D721Med (cell line): ENCODE data around the gene TMEM88.

Experiments
- DNase-seq: peaks from one replicate; pipeline ENCODE4 v3.0.0; 2011; ENCODE audit warnings: low spot score; ENCODE audit not compliant: insufficient read length
- FAIRE-seq: peaks from 2 replicates; lab custom pipeline; 2011; peaks lifted over from hg19 to GRCh38; lab: Jason Lieb, UNC
- TF ChIP-seq, protein P1 (sequence below): IDR thresholded peaks from 2 replicates; pipeline ENCODE4 v1.5.1; 2012; ENCODE audit warnings: mild to moderate bottlenecking, control low read depth; ENCODE audit not compliant: insufficient read depth; ENCODE audit errors: missing control alignments

The TMEM88 gene

DNA sequence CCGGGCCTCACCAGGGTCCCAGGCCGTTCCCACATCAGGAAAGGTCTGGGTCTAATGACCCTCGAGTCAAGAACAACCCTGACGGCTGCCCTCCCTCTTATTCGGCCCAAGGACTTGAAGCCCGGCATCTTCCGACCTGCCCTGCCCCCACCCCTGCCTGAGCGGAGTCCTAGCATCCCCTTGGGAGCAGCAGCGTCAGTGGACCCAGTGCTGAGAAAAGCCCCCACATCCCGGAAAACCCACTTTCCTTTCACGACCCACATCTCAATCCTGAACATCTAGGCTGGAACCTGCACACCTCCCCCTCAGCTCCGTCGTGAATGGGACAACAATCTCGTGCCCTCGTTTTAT, 769 bp downstream of the TMEM88 start:
- TF ChIP-seq, protein P1, sequence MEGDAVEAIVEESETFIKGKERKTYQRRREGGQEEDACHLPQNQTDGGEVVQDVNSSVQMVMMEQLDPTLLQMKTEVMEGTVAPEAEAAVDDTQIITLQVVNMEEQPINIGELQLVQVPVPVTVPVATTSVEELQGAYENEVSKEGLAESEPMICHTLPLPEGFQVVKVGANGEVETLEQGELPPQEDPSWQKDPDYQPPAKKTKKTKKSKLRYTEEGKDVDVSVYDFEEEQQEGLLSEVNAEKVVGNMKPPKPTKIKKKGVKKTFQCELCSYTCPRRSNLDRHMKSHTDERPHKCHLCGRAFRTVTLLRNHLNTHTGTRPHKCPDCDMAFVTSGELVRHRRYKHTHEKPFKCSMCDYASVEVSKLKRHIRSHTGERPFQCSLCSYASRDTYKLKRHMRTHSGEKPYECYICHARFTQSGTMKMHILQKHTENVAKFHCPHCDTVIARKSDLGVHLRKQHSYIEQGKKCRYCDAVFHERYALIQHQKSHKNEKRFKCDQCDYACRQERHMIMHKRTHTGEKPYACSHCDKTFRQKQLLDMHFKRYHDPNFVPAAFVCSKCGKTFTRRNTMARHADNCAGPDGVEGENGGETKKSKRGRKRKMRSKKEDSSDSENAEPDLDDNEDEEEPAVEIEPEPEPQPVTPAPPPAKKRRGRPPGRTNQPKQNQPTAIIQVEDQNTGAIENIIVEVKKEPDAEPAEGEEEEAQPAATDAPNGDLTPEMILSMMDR = no peak
- DNase-seq (no peak), FAIRE-seq (no peak)

DNA sequence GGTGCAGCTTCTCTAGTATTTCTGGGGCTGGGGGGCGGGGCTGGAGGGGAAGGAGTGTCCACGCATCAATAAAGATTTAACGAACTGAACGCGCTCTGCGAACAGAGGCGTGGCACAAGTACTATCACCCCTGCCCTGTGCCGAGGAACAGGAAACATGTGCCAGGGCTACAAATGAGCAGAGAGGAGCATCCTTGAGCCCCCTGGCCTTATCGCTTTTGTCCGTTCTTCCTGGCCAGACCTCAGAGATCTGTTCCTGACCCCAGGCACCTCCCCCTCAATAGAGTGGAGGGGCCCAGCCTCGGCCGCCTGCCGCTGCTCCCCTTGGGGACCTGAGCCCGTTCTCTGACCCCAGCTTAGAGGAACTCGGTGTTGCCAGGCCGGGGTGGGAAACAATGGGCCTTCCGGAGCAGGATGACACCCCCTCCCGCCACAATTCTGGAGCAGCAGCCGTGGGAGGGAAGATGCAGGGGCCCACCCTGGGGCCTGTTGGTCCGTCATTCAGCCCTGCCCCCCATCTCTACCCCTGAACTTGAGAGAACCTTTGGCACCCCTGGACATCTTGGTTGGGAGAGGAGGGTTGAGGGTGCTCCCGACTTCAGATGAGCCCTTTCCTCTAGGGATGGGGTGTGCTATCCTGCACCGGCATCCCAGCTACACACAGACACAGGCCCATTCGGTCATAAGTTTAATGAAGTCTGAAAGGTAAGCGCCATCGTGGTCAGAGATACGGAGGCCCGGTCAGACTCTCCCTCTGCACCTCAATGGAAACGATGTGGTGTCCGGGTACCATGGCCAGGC, 1.3 kb downstream of the TMEM88 start:
- DNase-seq (no peak), FAIRE-seq (no peak)
- TF ChIP-seq, protein P1 = no peak

DNA sequence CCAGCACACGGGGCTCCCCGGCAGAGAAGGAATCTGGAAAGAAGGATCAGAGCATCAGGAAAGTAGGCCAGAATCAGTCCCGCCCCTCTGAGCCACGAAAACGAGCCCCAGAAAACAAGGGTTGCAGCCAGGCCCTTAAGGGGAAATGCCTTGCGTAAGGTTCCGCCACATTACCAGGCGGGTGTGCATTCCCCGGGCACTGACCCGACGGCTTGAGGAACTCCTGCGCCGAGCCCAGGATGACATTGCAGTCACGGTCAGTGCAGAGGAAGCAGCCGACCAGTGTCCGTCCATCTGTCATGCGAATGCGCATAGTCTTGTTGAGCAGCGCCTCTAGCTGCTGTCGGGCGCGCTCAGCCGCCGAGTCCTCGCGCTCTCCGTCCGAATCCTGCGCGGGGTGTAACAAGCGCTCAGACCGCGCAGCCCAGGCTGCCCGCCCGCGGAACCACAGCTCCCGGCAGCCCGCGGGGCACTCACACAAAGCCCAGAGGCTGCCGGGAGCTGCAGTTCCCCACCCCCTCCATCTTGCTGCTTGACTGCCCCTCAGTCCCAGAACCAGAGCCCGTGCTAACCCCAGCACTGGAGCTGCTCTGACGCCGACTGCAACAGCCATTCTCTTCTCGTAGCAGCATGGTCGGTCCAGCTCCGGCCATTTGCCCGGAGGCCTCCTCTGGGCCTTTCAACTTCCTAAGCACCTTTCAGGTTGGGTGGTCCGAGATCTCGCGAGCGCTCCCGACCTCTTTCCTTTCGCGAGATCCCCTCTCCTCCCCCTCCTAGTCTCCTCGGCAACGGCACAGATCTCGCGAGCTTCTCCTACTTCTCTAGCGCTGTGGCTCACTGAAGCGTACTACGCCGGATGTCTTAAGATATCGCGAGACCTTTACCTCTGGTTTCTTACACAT, 2.2 kb downstream of the TMEM88 start, which contains the start of gene NAA38:
Gene NAA38 (minus strand): TSS at position 749 of the 902 bp plus-strand sequence. CDS start 96 bp downstream, at position 653.
- FAIRE-seq = peak; percentile 16
- DNase-seq = peak; percentile 68
- TF ChIP-seq, protein P1 = peak; percentile 18

DNA sequence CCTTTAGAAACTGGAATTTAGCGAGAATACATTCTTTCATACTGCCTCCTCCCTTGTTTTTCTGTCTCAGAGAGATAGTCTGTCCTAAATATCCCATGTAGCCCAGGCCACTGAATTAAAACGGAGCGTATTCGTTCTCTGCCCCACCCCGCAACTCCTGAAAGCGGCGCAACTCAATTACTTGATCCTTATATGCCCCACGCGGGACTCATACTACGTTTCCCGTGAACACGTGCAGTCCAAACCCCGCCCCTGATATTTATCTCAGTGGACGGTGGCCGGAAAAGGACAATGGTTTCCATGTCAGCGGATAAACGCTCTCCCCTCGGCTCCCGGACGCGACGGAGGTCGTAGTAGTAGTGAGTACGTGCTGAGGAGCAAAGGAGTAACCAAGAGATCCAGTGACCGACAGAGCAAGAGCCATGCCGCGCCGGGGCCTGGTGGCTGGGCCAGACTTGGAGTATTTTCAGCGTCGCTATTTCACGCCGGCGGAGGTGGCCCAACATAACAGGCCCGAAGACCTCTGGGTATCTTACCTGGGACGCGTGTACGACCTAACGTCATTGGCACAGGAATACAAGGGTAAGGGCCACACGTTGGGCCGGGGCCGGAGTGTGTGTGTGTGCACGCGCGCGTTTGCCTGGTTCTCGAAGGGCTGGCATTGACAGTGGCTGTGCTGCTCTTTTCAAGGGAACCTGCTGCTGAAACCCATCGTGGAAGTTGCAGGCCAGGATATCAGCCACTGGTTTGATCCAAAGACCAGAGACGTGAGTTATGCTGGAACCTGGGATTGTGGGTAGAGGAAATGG, 3.1 kb downstream of the TMEM88 start, which contains the start of gene CYB5D1:
Gene CYB5D1 (plus strand): TSS at position 291 of the 809 bp plus-strand sequence. CDS start 132 bp downstream, at position 423.
- TF ChIP-seq, protein P1 = no peak
- DNase-seq (no peak), FAIRE-seq (no peak)

DNA sequence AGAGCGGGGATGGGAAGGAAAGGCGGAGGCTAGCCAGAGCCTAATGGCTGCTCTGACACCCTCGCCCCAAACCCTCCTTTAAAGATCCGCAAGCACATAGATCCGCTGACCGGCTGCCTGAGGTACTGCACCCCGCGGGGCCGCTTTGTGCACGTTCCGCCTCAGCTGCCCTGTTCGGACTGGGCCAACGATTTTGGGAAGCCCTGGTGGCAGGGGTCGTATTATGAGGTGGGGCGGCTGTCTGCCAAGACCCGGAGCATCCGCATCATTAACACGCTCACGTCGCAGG, 3.6 kb downstream of the TMEM88 start:
- TF ChIP-seq, protein P1 = no peak
- FAIRE-seq (no peak), DNase-seq (no peak)

DNA sequence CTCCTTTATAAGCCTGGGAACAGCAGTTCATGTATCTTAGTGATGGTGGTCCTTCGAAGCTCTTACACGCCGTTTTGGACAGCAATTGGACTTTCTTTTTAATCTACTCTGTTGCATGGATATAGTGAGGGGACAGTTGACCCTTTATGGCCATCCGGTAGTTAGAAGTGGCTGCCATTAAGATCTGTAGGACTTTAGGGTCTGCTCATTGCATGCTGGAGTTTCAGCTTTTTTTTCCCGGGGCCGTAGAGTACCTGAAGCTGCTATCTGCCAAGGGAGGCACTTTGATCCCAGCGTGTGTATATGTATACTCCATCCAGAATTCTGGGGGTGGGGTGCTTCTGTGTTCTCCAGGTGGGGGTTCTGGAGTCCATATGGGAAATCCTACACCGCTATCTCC, 4.2 kb downstream of the TMEM88 start:
- TF ChIP-seq, protein P1 = no peak
- DNase-seq = no peak
- FAIRE-seq = no peak
